DMS153 treated with DMSO at 0.1 percent for 48 hours (cell line): ENCODE measurements around the gene CAMKV.

ENCODE experiments used
- DNase-seq: peaks from one replicate; lab custom pipeline; 2025; ENCODE audit not compliant: unreplicated experiment; lab: John Stamatoyannopoulos, UW

The CAMKV gene

DNA sequence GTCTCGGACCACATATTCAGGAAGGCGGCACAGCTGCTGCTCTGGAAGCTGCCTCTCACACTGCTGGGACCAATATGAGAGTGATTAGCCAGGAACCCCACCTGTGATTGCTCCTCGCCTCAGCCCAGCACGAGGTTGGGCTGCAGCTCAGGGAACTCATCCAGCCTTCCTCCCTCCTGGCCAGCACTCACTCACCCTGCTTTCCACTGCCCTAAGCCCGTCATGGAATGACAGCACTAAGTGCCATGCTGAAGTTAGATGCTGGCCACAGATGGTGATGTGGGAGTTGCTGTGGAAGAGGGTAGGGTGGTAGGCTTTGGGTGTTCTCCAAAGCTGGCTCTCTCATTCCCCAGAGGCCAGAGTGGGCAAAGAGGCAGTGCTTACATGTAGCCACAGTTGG is 26.6 kb upstream of the CAMKV start:
- DNase-seq = no peak

DNA sequence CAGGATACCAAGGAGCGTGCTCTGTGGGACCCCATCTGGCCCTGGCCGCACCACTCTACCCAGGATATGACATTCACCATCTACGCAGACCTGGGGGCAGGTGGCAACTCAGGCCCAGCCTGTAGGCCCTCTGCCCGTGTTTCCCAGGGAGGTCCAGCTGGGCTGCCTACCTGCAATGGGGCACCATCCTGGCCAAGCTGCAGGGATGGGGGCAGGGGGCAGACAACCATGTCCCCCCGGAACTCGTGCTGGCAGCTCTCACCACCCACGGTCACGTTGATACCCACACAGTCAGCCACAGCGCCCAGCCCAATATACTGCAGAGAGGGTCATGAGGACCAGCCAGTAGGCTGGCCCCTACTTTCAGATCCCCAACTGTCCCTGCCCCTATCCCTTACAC is 26.1 kb upstream of the CAMKV start:
- no peak for DNase-seq

DNA sequence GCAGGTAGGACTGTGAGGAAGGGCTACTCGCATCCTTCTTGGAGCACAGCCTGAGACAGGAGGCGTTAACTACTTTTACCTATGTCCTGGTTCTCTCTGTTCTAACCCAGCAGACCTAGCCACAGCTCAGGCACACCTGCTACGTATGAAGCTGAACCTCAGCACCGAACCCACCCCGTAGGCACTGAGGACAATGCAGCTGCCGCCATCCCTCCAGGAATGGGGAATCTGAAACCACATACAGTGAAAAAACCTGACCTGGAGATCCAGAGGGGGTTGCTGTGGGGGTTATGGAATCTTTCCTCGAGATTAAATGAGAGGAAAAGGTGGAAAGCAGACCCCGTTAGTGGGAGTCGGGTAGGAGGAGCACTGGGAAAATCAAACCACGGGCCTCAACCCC is 19.6 kb upstream of the CAMKV start:
- DNase-seq = no peak

- DNase-seq = no peak
Measured at GRCh38 chr3:49886922-49887265, 17.2 kb upstream of the CAMKV start.

- no peak for DNase-seq
Measured at GRCh38 chr3:49883998-49884397, 14.3 kb upstream of the CAMKV start.

- no peak for DNase-seq
Measured at GRCh38 chr3:49882166-49882565, 12.5 kb upstream of the CAMKV start.

DNA sequence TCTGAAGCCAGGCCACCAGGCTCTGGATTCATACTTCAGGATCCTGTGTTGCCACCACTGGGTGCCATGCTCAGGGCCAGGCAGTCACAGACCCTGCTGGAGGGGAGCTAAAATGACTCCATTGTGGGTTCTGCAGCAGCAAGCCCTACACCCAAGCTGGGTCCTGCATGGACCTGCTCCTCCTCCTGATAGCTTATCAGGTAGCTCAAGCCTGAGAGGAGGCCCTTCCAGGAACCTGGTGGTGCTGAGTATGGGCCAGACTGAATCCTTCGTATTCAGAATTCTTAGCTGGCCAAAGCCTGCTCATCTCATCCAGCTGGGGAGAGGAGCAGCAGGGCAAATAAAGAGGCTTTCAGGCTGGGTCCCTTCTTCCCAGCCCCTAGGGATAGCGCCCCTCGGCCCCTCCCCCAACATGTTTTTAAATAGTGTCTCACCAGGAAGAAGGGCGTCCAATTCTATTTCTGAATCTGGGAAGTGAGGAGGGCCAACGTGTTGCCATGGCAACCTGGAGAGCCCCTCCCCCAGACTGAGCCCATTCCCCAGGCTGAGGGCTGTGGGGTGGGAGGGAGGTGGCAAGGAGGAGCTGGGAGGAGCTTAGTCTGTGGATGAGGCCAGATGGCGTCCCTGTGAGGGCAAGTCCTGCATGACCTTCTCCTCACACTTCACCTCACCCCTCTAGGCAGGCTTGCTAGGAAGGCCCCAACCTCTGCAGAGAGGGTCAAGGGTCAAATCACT is 11.0 kb upstream of the CAMKV start:
- no peak for DNase-seq

GRCh38 chr3:49879721-49880120 is 10.0 kb upstream of the CAMKV start:
- no peak for DNase-seq

DNA sequence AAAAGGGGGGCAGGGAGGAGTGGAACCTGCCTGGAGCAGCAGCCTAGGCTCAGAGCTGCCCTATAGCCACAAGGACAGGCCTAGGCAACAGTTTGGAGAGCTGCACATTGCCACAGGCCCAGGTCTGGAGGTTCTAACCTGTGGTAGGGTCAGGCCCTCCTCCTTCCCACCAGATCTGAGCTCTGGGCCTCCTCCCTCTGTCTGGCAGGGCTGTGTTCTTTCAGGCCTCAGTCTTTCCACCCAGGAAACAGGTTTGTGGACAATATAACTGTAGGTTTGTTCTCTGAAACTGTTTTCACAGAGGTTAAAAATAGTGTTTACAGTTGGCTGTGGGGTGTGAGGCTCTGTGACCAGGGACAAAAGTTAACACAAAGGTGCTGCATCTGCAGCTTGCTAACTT is 9.0 kb upstream of the CAMKV start:
- no peak for DNase-seq

DNA sequence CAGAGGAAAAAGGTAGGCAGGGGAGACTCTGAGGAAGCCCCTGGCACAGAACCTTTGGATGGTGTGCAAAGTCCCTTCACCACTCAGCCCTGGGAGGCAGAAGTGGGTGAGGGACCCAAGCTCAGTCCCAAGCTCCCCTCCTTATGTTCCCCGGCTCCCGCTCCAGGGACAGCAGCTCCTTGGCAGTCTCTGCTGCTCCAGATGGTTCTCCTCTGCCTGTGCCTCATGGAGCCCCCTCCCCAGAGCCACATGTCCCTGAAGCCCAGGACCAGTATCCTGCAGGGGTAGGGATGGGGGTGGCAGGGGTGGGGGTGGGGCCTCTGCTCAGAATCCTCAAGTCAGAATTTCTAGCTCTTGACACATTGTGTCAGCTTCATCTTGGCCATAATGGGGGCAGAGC is 8.0 kb upstream of the CAMKV start:
- no peak for DNase-seq

- no peak for DNase-seq
Measured at GRCh38 chr3:49876567-49876966, 6.9 kb upstream of the CAMKV start.

DNA sequence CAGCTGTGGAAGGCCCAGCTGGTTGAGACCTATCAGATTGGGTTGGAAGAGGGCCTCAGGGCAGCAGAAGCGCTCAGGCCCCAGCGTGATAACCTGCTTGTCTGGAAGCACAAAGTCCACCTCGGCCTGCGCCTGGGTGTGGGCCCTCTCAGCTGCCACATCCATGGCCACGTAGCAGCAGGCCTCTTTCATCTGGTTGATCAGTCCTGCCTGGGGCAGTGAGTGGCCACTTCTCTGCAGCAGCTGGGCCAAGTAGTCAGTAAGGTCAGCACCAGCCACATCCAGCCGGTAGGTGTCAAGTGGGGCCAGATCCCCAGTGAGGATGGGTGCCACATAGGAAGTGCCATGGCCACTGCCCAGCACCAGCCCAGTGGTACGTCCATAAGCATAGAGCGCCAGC is 3.9 kb upstream of the CAMKV start:
- no peak for DNase-seq

GRCh38 chr3:49872801-49873281 is 3.1 kb upstream of the CAMKV start:
- DNase-seq = no peak

DNA sequence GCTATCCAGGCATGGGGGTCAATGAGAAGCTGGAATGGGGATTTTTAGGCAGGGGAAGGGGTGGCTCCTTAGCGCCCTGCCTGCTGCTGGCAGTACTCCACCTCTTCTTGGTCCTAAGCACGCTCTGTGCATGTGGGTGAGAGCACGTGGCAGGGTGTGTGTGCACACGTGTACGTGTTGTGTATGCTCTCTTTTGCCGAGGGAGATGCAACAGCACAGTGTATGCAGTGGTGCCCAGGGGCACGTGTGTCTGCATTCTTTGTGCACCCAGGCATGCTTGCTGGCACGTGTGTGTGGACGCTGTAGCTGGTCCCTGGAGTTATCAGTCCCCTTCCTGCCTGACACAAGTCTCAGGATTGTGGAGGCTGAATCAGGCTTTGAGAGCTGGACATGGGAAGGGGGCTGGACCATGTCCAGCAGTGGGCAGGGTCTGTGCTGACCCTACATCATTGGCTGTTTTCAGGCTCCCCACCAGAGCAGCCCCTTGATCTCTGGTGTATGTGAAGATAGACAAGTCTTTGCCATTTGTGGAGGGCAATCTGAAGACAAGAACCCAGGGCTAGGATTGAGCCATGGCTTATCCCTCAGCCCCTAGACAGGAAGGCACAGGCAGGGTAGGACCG is 1.9 kb upstream of the CAMKV start:
- DNase-seq = no peak

DNA sequence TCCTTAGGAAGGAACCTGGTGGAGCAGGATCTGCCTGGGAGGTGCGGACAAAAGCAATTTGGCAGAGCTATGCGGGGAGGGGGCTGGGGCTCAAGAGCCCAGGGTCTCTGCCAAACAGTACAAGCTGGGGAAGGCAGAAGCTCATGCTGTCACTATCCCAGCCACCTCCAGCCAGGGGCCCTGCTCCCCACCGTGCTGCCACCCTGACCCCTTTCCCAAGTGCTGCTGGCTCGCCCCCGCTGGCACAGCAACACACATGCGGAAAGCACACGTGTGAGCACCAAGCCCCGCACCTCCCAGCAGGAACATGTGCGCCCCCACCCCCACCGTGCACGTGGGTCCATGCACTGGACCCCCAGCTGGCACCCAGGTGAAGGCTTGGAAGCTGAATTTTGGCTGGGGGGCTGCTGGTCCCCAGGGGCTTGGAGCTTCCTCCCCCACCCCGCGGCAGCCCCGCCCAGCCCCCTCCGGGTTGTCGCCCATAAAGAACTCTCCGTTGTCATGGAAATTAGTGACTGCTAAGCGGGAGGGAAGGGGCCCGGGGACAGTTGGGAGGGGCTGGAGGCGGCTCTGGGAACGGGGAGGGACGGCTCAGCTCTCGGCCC is 742 bp downstream of the CAMKV start:
- DNase-seq = no peak

DNA sequence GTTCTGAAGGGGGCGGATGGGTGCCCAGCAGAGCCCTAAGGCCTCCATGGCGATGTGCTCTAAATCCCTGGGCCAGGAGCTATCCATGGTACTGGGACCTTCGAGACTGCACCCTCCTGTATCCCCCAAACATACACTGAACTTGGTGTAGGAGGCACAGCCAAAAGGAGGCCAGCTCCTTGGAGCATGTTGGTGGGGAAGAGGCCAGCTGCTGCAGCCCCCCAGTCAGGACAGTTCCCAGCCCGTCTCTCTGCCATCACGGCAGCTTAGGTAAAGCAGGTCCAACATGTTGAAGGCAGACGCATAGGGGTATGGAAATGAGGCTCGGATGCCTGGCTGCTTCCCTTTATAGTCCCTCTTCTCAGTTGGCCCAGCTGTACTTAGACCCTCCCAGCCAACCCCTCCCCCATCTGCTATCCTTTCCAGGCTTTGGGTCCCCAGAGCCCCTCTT is 1.8 kb downstream of the CAMKV start:
- DNase-seq = no peak

GRCh38 chr3:49867400-49867799 is 2.3 kb downstream of the CAMKV start:
- DNase-seq = no peak

DNA sequence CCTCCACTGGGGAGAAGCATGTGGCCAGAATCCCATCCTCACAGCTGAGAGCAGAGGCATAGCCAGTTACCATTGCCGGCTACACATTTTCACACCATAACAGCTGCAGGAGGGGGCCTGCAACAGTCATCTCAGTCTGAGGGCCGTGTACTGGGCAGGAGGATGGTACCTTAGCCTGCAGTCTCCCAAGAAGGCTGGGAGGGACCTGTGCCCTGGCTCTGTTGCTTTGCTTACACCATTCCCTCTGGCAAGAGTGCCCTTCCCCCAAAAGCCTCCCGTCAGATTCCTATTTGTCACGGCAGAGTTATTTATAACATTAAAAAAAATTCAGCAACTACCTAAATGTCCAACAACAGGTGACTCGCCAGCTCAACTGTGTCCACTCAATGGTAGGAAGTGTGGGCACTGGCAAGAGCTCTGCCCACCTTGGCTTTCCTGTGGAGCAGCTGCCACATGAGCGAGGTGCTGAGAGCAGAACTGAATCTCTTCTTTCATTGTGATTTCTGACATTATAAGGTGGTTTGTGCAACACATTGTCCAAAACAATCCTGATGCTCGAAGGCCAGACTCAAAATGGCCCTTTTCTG is 4.4 kb downstream of the CAMKV start:
- DNase-seq = no peak

GRCh38 chr3:49864505-49864904 is 5.2 kb downstream of the CAMKV start:
- DNase-seq = no peak

DNA sequence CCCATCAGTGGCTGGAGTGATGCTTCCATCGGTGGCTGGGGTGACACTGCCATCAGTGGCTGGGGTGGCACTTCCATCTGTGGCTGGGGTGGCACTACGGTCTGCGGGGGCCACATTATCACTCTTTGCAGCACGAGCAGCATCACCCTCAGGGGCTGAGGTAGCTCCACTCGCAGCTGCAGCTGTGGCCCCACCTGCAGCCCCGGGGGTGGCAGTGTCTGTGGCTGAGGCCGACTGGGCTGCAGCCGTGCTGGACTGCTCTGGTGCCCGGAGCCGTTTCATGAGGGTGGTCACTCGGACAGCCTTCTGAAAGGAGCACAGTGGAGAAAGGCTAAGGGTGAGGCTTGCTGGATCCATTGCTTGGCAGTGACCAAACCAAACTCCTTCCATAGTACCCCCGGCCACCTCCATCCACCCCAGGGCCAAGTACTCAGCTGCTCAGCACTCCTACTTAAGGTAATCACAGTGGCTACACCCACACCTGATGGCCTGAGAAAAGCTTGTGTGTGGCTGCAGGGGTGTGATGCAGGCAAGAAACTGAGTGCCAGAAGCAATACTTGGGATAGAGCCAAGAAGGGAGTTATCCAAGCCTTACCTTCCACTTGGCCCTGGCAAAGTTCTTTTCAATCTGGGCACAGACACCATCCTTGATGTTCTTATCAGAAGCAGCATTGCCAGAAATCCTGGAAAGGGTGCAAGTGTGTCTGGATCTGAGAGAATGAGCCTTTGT is 10.0 kb downstream of the CAMKV start:
- DNase-seq = no peak
